CD14-positive monocyte (primary cell): ENCODE results near the gene PCSK1N. TPM values are rescaled to one million over a fixed set of nuclear protein-coding genes. Genes with fewer than 3 reads are reported as not detected.

Source experiments
- DNase-seq, 3 donors: peaks; one replicate each; pipeline ENCODE4 v3.0.0-alpha.2; 2011 to 2022
- H2AFZ ChIP-seq: 2 replicates; pipeline ENCODE4 v1.6.0; 2012; ENCODE audit warnings: mild to moderate bottlenecking, low read depth, low read length, inconsistent platforms; ENCODE audit not compliant: insufficient read depth, poor library complexity, severe bottlenecking
- H3K27ac ChIP-seq, 2 donors: 1 replicate in 1 of 2; 2 replicates in 1 of 2; pipeline ENCODE4 v1.5.1; 2012 to 2013; ENCODE audit warnings: low read length in 2 of 2, control low read depth in 1 of 2, inconsistent platforms in 1 of 2, low read depth in 1 of 2, mild to moderate bottlenecking in 1 of 2
- H3K27me3 ChIP-seq, 2 donors: one replicate each; pipeline versions ENCODE4 v1.6.0 to v1.6.1; 2011 to 2013; ENCODE audit warnings: low read length in 2 of 2; ENCODE audit not compliant: control insufficient read depth in 2 of 2, insufficient read depth in 2 of 2
- H3K36me3 ChIP-seq, 2 donors: replicated peaks in 1 of 2; 1 replicate in 1 of 2; 2 replicates in 1 of 2; pipeline versions ENCODE4 v1.5.1 to v1.6.1; 2012 to 2013; ENCODE audit warnings: low read length in 2 of 2, control low read depth in 1 of 2, inconsistent platforms in 1 of 2, mild to moderate bottlenecking in 1 of 2; ENCODE audit not compliant: insufficient read depth in 2 of 2, control insufficient read depth in 1 of 2
- H3K4me1 ChIP-seq, 2 donors: 1 replicate in 1 of 2; 2 replicates in 1 of 2; pipeline versions ENCODE4 v1.5.1 to v1.6.1; 2012 to 2013; ENCODE audit warnings: low read length in 2 of 2, control low read depth in 1 of 2, inconsistent platforms in 1 of 2, mild to moderate bottlenecking in 1 of 2, moderate library complexity in 1 of 2; ENCODE audit not compliant: insufficient read depth in 2 of 2, control insufficient read depth in 1 of 2
- H3K4me2 ChIP-seq: replicated peaks from 2 replicates; pipeline ENCODE3; 2012; ENCODE audit warnings: low read length, moderate library complexity, mild to moderate bottlenecking; ENCODE audit not compliant: poor library complexity, severe bottlenecking; ENCODE audit errors: extremely low read depth
- H3K4me3 ChIP-seq, 3 experiments: fragments of 200-600 bp in 1 of 3; sonication (generic) in 1 of 3; replicated peaks in 1 of 3; 1 replicate in 2 of 3; 2 replicates in 1 of 3; pipeline ENCODE4 v1.5.1; 2011 to 2013; ENCODE audit warnings: low read length in 3 of 3, mild to moderate bottlenecking in 3 of 3, control low read depth in 2 of 3, low read depth in 2 of 3, inconsistent platforms in 1 of 3, moderate library complexity in 1 of 3
- H3K79me2 ChIP-seq: 2 replicates; pipeline ENCODE4 v1.6.0; 2012; ENCODE audit warnings: mild to moderate bottlenecking, control low read depth, inconsistent platforms, low read length, moderate library complexity; ENCODE audit not compliant: insufficient read depth
- H3K9ac ChIP-seq: 2 replicates; pipeline ENCODE4 v1.6.0; 2017; ENCODE audit warnings: low read length, mild to moderate bottlenecking; ENCODE audit not compliant: insufficient read depth, poor library complexity, severe bottlenecking
- H3K9me3 ChIP-seq, 2 donors: replicated peaks in 1 of 2; 1 replicate in 1 of 2; 2 replicates in 1 of 2; pipeline versions ENCODE4 v1.5.1 to v1.6.1; 2012 to 2013; ENCODE audit warnings: low read length in 2 of 2, control low read depth in 1 of 2; ENCODE audit not compliant: control insufficient read depth in 1 of 2, insufficient read depth in 1 of 2
- H4K20me1 ChIP-seq: 2 replicates; pipeline ENCODE4 v1.6.0; 2012; ENCODE audit warnings: mild to moderate bottlenecking, low read length, control low read depth, moderate library complexity; ENCODE audit not compliant: insufficient read depth
- H3K27ac Mint-ChIP-seq, 7 donors: one replicate each; pipeline ENCODE4 v1.8.0; 2020; ENCODE audit warnings: mild to moderate bottlenecking in 7 of 7, mixed read lengths in 7 of 7, moderate library complexity in 6 of 7, inconsistent platforms in 2 of 7
- H3K27me3 Mint-ChIP-seq, 3 donors: one replicate each; pipeline ENCODE4 v1.8.0; 2021 to 2022; ENCODE audit warnings: low read depth in 3 of 3, mild to moderate bottlenecking in 3 of 3, mixed read lengths in 3 of 3, moderate library complexity in 3 of 3, inconsistent platforms in 1 of 3
- H3K36me3 Mint-ChIP-seq, 2 donors: one replicate each; pipeline ENCODE4 v1.8.0; 2020; ENCODE audit warnings: mixed read lengths in 2 of 2, inconsistent platforms in 1 of 2, mild to moderate bottlenecking in 1 of 2
- H3K4me1 Mint-ChIP-seq: one replicate; pipeline ENCODE4 v1.8.0; 2020; ENCODE audit warnings: mild to moderate bottlenecking, mixed read lengths
- H3K4me3 Mint-ChIP-seq, 2 donors: one replicate each; pipeline ENCODE4 v1.8.0; 2020; ENCODE audit warnings: mild to moderate bottlenecking in 2 of 2, mixed read lengths in 2 of 2, moderate library complexity in 1 of 2
- H3K9me3 Mint-ChIP-seq, 7 donors: one replicate each; pipeline ENCODE4 v1.8.0; 2020 to 2022; ENCODE audit warnings: mixed read lengths in 7 of 7, mild to moderate bottlenecking in 6 of 7, moderate library complexity in 6 of 7, inconsistent platforms in 2 of 7
- WGBS: methylation state at CpG from one replicate; pipeline ENCODE4 v1.1.5; 2013; ENCODE audit warnings: missing lambda C conversion rate; ENCODE audit not compliant: insufficient coverage; 5-methylcytosine and 5-hydroxymethylcytosine counted together
- intact Hi-C, 2 donors: fragments of 100-400 bp; cut with micrococcal nuclease; formaldehyde crosslinking; loops; one replicate each; pipeline versions ENCODE4 v1.15.0 to v1.15.1; 2023
- polyA plus RNA-seq, 3 donors: library from polyadenylated mRNA; depleted of rRNA in 1 of 3; unstranded in 2 of 3; stranded (reverse) in 1 of 3; fragments of 300-500 nt in 2 of 3; fragments of >200 nt in 1 of 3; fragmentation: Illumina TruSeq in 2 of 3; gene quantifications; 1 replicate in 2 of 3; 2 replicates in 1 of 3; pipeline ENCODE4 v1.2.3, GENCODE V29; 2012 to 2021
- TF ChIP-seq, protein P1 (sequence below): fragments of 200-600 bp; IDR thresholded peaks from one replicate; pipeline ENCODE4 v1.8.0; 2022; ENCODE audit warnings: antibody characterized with exemption, mild to moderate bottlenecking

PCSK1N gene
- polyA plus RNA-seq, 3 donors: not detected

GRCh38 chrX:48789366-48790220 is 45.8 kb downstream of the PCSK1N start:
- H3K27ac ChIP-seq: no peak overlapping the region
- no peaks in the 10 kb centered on the region for H3K9me3 ChIP-seq
- DNase-seq: no peak
- H3K27me3 ChIP-seq: no peaks in the 10 kb centered on the region
- peaks cover 3 to 12% (median 3%) of the 10 kb centered on the region in 3 donors for H3K27me3 Mint-ChIP-seq
- H3K79me2 ChIP-seq: no peaks in the 10 kb centered on the region
- H3K9me3 Mint-ChIP-seq: no peaks in the 10 kb centered on the region
- no peak overlapping the region for H3K4me3 ChIP-seq
- no CpG with 5 or more reads among the region's 7 CpGs for WGBS
- no peak overlapping the region for H3K9ac ChIP-seq
- H3K4me1 ChIP-seq: peaks cover 0 to 11% of the 10 kb centered on the region in 2 donors
- H3K4me3 Mint-ChIP-seq: no peak overlapping the region
- intact Hi-C loops: loop anchor here in 1 of 2 donors (10.0 kb wide), 1 partner anchor 45 kb away; no protein-coding TSS in a partner anchor
- H3K4me1 Mint-ChIP-seq: peaks cover 13% of the 10 kb centered on the region
- no peaks in the 10 kb centered on the region for H3K36me3 ChIP-seq
- H4K20me1 ChIP-seq: no peaks in the 10 kb centered on the region
- no peaks in the 10 kb centered on the region for H3K36me3 Mint-ChIP-seq
- H3K27ac Mint-ChIP-seq: peak overlapping the region in 1 of 7 donors; percentile 10
- TF ChIP-seq, protein P1, sequence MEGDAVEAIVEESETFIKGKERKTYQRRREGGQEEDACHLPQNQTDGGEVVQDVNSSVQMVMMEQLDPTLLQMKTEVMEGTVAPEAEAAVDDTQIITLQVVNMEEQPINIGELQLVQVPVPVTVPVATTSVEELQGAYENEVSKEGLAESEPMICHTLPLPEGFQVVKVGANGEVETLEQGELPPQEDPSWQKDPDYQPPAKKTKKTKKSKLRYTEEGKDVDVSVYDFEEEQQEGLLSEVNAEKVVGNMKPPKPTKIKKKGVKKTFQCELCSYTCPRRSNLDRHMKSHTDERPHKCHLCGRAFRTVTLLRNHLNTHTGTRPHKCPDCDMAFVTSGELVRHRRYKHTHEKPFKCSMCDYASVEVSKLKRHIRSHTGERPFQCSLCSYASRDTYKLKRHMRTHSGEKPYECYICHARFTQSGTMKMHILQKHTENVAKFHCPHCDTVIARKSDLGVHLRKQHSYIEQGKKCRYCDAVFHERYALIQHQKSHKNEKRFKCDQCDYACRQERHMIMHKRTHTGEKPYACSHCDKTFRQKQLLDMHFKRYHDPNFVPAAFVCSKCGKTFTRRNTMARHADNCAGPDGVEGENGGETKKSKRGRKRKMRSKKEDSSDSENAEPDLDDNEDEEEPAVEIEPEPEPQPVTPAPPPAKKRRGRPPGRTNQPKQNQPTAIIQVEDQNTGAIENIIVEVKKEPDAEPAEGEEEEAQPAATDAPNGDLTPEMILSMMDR: no peak
- H3K4me2 ChIP-seq: no peak overlapping the region
- peak overlapping the region; percentile 35 for H2AFZ ChIP-seq

DNA sequence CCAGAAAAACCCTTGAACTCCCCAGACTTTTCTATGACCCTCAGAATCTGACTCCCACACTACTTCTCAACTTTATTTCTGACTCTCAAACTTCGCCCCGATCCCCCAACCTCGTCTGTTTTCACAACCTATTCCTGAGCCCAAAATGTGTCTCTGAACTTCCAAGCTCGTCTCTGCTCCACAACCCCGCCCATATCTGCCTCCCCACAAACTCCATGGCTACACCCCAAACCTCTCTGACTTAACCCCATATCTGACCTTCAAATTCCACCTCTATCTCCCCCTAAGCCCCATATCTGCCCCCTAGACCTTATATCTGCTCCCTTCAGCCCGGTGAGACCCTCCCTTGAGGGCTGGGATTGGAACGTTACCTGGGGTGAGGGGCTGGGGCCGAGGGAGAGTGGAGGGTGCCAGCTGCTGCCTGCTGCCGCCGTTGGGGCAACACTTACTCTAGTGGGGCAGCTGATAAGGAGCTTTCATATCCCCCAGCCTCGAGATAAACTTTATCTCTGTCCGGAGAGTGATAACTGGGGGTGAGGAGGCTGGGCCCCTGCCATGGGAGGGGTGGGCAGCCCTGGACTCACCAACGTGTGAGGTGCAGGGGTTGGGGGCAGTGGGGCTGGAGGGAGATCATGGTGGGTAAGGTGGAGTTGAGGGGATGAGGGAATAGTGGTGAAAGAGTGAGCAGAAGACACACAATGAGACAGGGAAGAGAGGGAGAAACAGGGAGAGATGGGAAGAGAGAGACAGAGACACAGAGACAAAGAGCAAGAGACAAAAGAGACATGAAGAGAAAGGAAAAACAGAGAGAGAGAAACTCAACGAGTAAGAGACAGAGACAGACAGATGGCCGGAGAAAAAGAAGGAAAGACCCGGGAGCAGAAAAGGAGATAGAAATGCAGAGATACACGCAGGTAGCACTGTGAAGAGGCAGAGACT is 47.6 kb downstream of the PCSK1N start:
- Histone ChIP-seq H3K4me3 (no peak overlapping the region), H4K20me1 (no peaks in the 10 kb centered on the region), H3K36me3 (no peaks in the 10 kb centered on the region), H3K4me1 (peaks cover 0 to 11% of the 10 kb centered on the region in 2 donors), H3K9me3 (no peaks in the 10 kb centered on the region), H3K27ac (no peak overlapping the region), H3K4me2 (no peak overlapping the region), H2AFZ (no peak overlapping the region), H3K9ac (no peak overlapping the region), H3K79me2 (no peaks in the 10 kb centered on the region), H3K27me3 (no peaks in the 10 kb centered on the region)
- H3K4me1 Mint-ChIP-seq: peaks cover 13% of the 10 kb centered on the region
- TF ChIP-seq, protein P1: no peak
- H3K27me3 Mint-ChIP-seq: peaks cover 3 to 12% (median 3%) of the 10 kb centered on the region in 3 donors
- 79% methylated on average over 4 of the region's 17 CpGs for WGBS
- H3K4me3 Mint-ChIP-seq: no peak overlapping the region
- intact Hi-C loops: no loop called here
- H3K36me3 Mint-ChIP-seq: no peaks in the 10 kb centered on the region
- H3K9me3 Mint-ChIP-seq: no peaks in the 10 kb centered on the region
- H3K27ac Mint-ChIP-seq: peak overlapping the region in 1 of 7 donors; percentile 0
- no peak for DNase-seq
